DND-41 (cell line): ENCODE results near the gene PDE1C.

Experiments used
- ATAC-seq: fragments of 200-7000 bp; cut with Tn5 transposase; 3 replicates; pipeline ENCODE4 v1.9.1; 2021; ENCODE audit warnings: low read depth; ENCODE audit not compliant: insufficient read depth
- DNase-seq: peaks from one replicate; pipeline ENCODE4 v3.0.0-alpha.2; 2020
- H2AFZ ChIP-seq: 2 replicates; pipeline ENCODE4 v1.6.0; 2012; ENCODE audit warnings: low read depth, low read length
- H3K27ac ChIP-seq: 2 replicates; pipeline ENCODE4 v1.5.1; 2012; ENCODE audit warnings: low read length, inconsistent platforms
- H3K27me3 ChIP-seq: fragments of 200-600 bp; sonication (generic); 2 replicates; pipeline ENCODE4 v1.6.0; 2012; ENCODE audit warnings: low read length, mild to moderate bottlenecking, inconsistent platforms; ENCODE audit not compliant: insufficient read depth, poor library complexity
- H3K36me3 ChIP-seq: 2 replicates; pipeline ENCODE4 v1.5.1; 2012; ENCODE audit warnings: low read length, inconsistent platforms; ENCODE audit not compliant: insufficient read depth
- H3K4me1 ChIP-seq: 2 replicates; pipeline ENCODE4 v1.5.1; 2012; ENCODE audit warnings: mild to moderate bottlenecking, low read length; ENCODE audit not compliant: insufficient read depth
- H3K4me2 ChIP-seq: 2 replicates; pipeline ENCODE4 v1.6.0; 2012; ENCODE audit warnings: mild to moderate bottlenecking, moderate library complexity, low read length, inconsistent platforms; ENCODE audit not compliant: insufficient read depth
- H3K4me3 ChIP-seq, 2 experiments: fragments of 200-600 bp in 1 of 2; shearing (Covaris generic) in 1 of 2; 2 replicates each; pipeline ENCODE4 v1.5.1; 2012 to 2016; ENCODE audit warnings: inconsistent platforms in 2 of 2, low read length in 2 of 2, mild to moderate bottlenecking in 2 of 2, low read depth in 1 of 2, moderate library complexity in 1 of 2
- H3K79me2 ChIP-seq: 2 replicates; pipeline ENCODE4 v1.6.0; 2012; ENCODE audit warnings: low read length, inconsistent platforms; ENCODE audit not compliant: insufficient read depth
- H3K9ac ChIP-seq: 2 replicates; pipeline ENCODE4 v1.6.0; 2012; ENCODE audit warnings: low read depth, mild to moderate bottlenecking, inconsistent platforms, low read length, moderate library complexity
- H3K9me3 ChIP-seq: 2 replicates; pipeline ENCODE4 v1.5.1; 2012; ENCODE audit warnings: low read length, moderate library complexity, mild to moderate bottlenecking, inconsistent platforms; ENCODE audit not compliant: insufficient read depth, severe bottlenecking
- H4K20me1 ChIP-seq: 2 replicates; pipeline ENCODE4 v1.6.0; 2012; ENCODE audit warnings: low read length; ENCODE audit not compliant: insufficient read depth
- CTCF ChIP-seq: IDR thresholded peaks from 2 replicates; pipeline ENCODE4 v1.5.1; 2012; ENCODE audit warnings: borderline replicate concordance, low read length, moderate library complexity, mild to moderate bottlenecking; ENCODE audit not compliant: poor library complexity, severe bottlenecking; ENCODE audit errors: extremely low read depth
- EZH2 ChIP-seq: IDR thresholded peaks from 3 replicates; pipeline ENCODE4 v1.6.1; 2012; ENCODE audit warnings: borderline replicate concordance, low read depth, mild to moderate bottlenecking, moderate library complexity, low read length, inconsistent platforms; ENCODE audit not compliant: severe bottlenecking

Gene PDE1C

GRCh38 chr7:32043688-32044087 lies 26.5 kb downstream of the PDE1C start:
- H3K9me3 ChIP-seq: no peaks in the 10 kb centered on the region
- ATAC-seq (no peak), DNase-seq (no peak)
- H3K36me3 ChIP-seq: no peaks in the 10 kb centered on the region
- no peak overlapping the region for H3K27ac ChIP-seq
- no peak overlapping the region for H3K9ac ChIP-seq
- no peaks in the 10 kb centered on the region for H3K4me1 ChIP-seq
- no peaks in the 10 kb centered on the region for H4K20me1 ChIP-seq
- no peak overlapping the region for H2AFZ ChIP-seq
- no peak overlapping the region for H3K4me3 ChIP-seq
- no peak overlapping the region for H3K4me2 ChIP-seq
- TF ChIP-seq EZH2: no peak
- TF ChIP-seq CTCF: no peak
- no peaks in the 10 kb centered on the region for H3K27me3 ChIP-seq
- H3K79me2 ChIP-seq: no peaks in the 10 kb centered on the region

GRCh38 chr7:32042900-32043299 lies 27.3 kb downstream of the PDE1C start:
- Histone ChIP-seq H3K4me2 (no peak overlapping the region), H4K20me1 (no peaks in the 10 kb centered on the region), H3K4me3 (no peak overlapping the region), H3K9ac (no peak overlapping the region), H3K36me3 (no peaks in the 10 kb centered on the region), H3K27me3 (no peaks in the 10 kb centered on the region), H3K4me1 (no peaks in the 10 kb centered on the region), H2AFZ (no peak overlapping the region), H3K79me2 (no peaks in the 10 kb centered on the region), H3K27ac (no peak overlapping the region), H3K9me3 (no peaks in the 10 kb centered on the region)
- ATAC-seq: no peak
- DNase-seq: no peak
- TF ChIP-seq CTCF (no peak), EZH2 (no peak)

DNA sequence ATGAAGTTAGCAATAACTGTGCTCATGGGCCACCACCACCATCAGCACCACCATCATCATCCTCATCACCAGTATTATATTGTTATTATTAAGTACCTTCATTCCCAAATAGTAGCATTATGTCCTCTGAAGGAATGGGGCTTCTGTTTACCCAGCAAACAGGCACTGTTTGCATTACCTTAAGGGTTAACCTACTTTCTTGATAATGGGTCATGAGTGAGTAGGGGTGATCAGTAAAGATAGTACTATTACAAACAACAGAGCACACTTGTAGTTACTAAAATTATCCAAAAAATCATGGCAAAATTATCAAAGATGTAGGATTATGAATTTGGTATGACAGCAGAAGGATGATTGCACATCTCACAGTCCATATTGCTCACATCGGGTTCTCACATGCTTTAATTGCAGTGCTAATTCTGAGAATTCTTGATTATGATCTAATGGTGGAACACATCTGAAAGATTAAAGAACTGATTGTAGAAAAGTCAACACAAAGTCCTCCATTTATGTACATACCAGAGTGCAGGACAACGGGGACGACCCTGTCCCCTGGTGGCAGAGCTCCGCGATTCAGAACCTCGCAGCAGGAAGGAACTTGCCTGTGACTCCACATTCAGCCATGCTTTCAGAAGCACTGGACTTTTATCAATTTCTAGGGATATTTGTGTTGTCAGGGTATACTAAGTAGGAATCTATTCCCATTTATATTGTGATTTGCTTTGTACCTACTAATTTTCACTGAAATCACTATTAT lies 31.0 kb downstream of the PDE1C start:
- H3K4me2 ChIP-seq: no peak overlapping the region
- H3K27me3 ChIP-seq: no peaks in the 10 kb centered on the region
- H3K36me3 ChIP-seq: no peaks in the 10 kb centered on the region
- DNase-seq: no peak
- H3K9me3 ChIP-seq: no peaks in the 10 kb centered on the region
- no peak overlapping the region for H3K9ac ChIP-seq
- no peak overlapping the region for H2AFZ ChIP-seq
- ATAC-seq: no peak
- H3K79me2 ChIP-seq: no peaks in the 10 kb centered on the region
- no peak overlapping the region for H3K4me3 ChIP-seq
- H3K4me1 ChIP-seq: no peaks in the 10 kb centered on the region
- no peak overlapping the region for H3K27ac ChIP-seq
- no peak for TF ChIP-seq EZH2
- TF ChIP-seq CTCF: no peak
- H4K20me1 ChIP-seq: no peaks in the 10 kb centered on the region
